CD4-positive, CD25-positive, alpha-beta regulatory T cell (primary cell): ENCODE measurements around the gene TRIM7. TPM values are rescaled to one million over a fixed set of nuclear protein-coding genes. Genes with fewer than 3 reads are reported as not detected.
A peak's percentile ranks its signal among the peaks of the same experiment; 100 is the strongest.
"Not testable (repeated sequence)": the region's sequence is repeated elsewhere in the genome, so short reads cannot be mapped to it uniquely, and the experiment has no call there.

Experiments
- ATAC-seq, 2 donors: fragments of 150-1000 bp; cut with Tn5 transposase; one replicate each; pipeline ENCODE4 v1.10.0; 2021; ENCODE audit warnings: low read depth in 2 of 2, moderate number of reproducible peaks in 2 of 2, moderate library complexity in 1 of 2
- DNase-seq, 3 donors: peaks; one replicate each; pipeline versions ENCODE4 v3.0.0 to v3.0.0-alpha.2; 2012 to 2022; ENCODE audit warnings: mixed read lengths in 1 of 3
- H3K27ac ChIP-seq: one replicate; pipeline ENCODE4 v1.7.0; 2013; ENCODE audit warnings: mild to moderate bottlenecking, low read length; ENCODE audit not compliant: insufficient read depth, poor library complexity, severe bottlenecking
- H3K27me3 ChIP-seq: one replicate; pipeline ENCODE4 v1.7.0; 2013; ENCODE audit warnings: low read length; ENCODE audit not compliant: control insufficient read depth, insufficient read depth
- H3K36me3 ChIP-seq: one replicate; pipeline ENCODE4 v1.7.0; 2013; ENCODE audit warnings: mild to moderate bottlenecking, low read length, moderate library complexity; ENCODE audit not compliant: control insufficient read depth, insufficient read depth
- H3K4me1 ChIP-seq: 2 replicates; pipeline ENCODE4 v1.7.0; 2013; ENCODE audit warnings: mild to moderate bottlenecking, low read length; ENCODE audit not compliant: insufficient read depth, control insufficient read depth, poor library complexity, severe bottlenecking
- H3K4me3 ChIP-seq: one replicate; pipeline ENCODE4 v1.7.0; 2013; ENCODE audit warnings: low read depth, mild to moderate bottlenecking, low read length, moderate library complexity
- H3K9me3 ChIP-seq, 2 experiments: 1 replicate in 1 of 2; 2 replicates in 1 of 2; pipeline ENCODE4 v1.7.0; 2013; ENCODE audit warnings: low read length in 2 of 2, mild to moderate bottlenecking in 1 of 2, moderate library complexity in 1 of 2; ENCODE audit not compliant: control insufficient read depth in 2 of 2
- H3K27ac Mint-ChIP-seq, 3 donors: one replicate each; pipeline ENCODE4 v1.8.0; 2020 to 2022; ENCODE audit warnings: mild to moderate bottlenecking in 3 of 3, mixed read lengths in 3 of 3, moderate library complexity in 2 of 3
- H3K27me3 Mint-ChIP-seq: one replicate; pipeline ENCODE4 v1.8.0; 2022; ENCODE audit warnings: mild to moderate bottlenecking, mixed read lengths
- H3K36me3 Mint-ChIP-seq: one replicate; pipeline ENCODE4 v1.8.0; 2020; ENCODE audit warnings: mixed read lengths
- H3K4me1 Mint-ChIP-seq, 4 donors: one replicate each; pipeline ENCODE4 v1.8.0; 2020 to 2022; ENCODE audit warnings: mixed read lengths in 4 of 4, mild to moderate bottlenecking in 1 of 4
- H3K4me3 Mint-ChIP-seq, 4 donors: one replicate each; pipeline ENCODE4 v1.8.0; 2020 to 2022; ENCODE audit warnings: mild to moderate bottlenecking in 4 of 4, mixed read lengths in 4 of 4, moderate library complexity in 3 of 4
- H3K9me3 Mint-ChIP-seq, 7 donors: one replicate each; pipeline ENCODE4 v1.8.0; 2020 to 2022; ENCODE audit warnings: mixed read lengths in 7 of 7, mild to moderate bottlenecking in 3 of 7, moderate library complexity in 2 of 7
- polyA plus RNA-seq, 4 donors: library from polyadenylated mRNA; unstranded; fragments of 300-500 nt; fragmentation: Illumina TruSeq; gene quantifications; one replicate each; pipeline ENCODE4 v1.2.3, GENCODE V29; 2021
- total RNA-seq: library from RNA; stranded (reverse); gene quantifications from one replicate; pipeline ENCODE4 v1.2.3, GENCODE V29; 2022

Gene TRIM7
- total and polyA plus RNA-seq, 5 donors from 2014 or later: 0.16 to 0.72 (median 0.47) TPM; not detected in 2

GRCh38 chr5:181170237-181170825, 34.7 kb downstream of the TRIM7 start:
- H3K27me3 ChIP-seq: peaks cover 37% of the 10 kb centered on the region
- Mint-ChIP-seq H3K27me3 (peaks cover 86% of the 10 kb centered on the region), H3K36me3 (no peaks in the 10 kb centered on the region), H3K27ac (peak overlapping the region in 2 of 3 donors; percentile 11 to 94), H3K9me3 (peaks cover 0 to 7% (median 0%) of the 10 kb centered on the region in 7 donors), H3K4me1 (peaks cover 15 to 47% (median 30%) of the 10 kb centered on the region in 4 donors), H3K4me3 (peak overlapping the region in 3 of 4 donors; percentile 11 to 72 (median 32))
- no peak overlapping the region for H3K27ac ChIP-seq
- H3K36me3 ChIP-seq: no peaks in the 10 kb centered on the region
- no peaks in the 10 kb centered on the region for H3K9me3 ChIP-seq
- peaks cover 9% of the 10 kb centered on the region for H3K4me1 ChIP-seq
- no peak for ATAC-seq
- H3K4me3 ChIP-seq: no peak overlapping the region
- DNase-seq: no peak

GRCh38 chr5:181169459-181170236, 35.3 kb downstream of the TRIM7 start:
- not testable (repeated sequence) for H3K4me1 ChIP-seq, H3K27ac ChIP-seq, ATAC-seq, H3K36me3 ChIP-seq, H3K4me3 ChIP-seq, H3K9me3 Mint-ChIP-seq, H3K36me3 Mint-ChIP-seq, H3K9me3 ChIP-seq
- H3K27ac Mint-ChIP-seq: peak overlapping the region in 2 of 3 donors; percentile 20 to 94
- H3K27me3 ChIP-seq: peaks cover 37% of the 10 kb centered on the region
- peak overlapping the region; percentile 45 to 72 (median 67) for H3K4me3 Mint-ChIP-seq
- peaks cover 15 to 47% (median 32%) of the 10 kb centered on the region in 4 donors for H3K4me1 Mint-ChIP-seq
- peak; percentile 43 to 79 (median 74) for DNase-seq
- peaks cover 86% of the 10 kb centered on the region for H3K27me3 Mint-ChIP-seq

GRCh38 chr5:181168595-181169118, 36.3 kb downstream of the TRIM7 start:
- Mint-ChIP-seq H3K4me1 (peaks cover 15 to 50% (median 32%) of the 10 kb centered on the region in 4 donors), H3K9me3 (peaks cover 0 to 7% (median 0%) of the 10 kb centered on the region in 7 donors), H3K27ac (peak overlapping the region in 1 of 3 donors; percentile 20), H3K36me3 (no peaks in the 10 kb centered on the region), H3K4me3 (peak overlapping the region in 1 of 4 donors; percentile 72), H3K27me3 (peaks cover 89% of the 10 kb centered on the region)
- Histone ChIP-seq H3K4me3 (no peak overlapping the region), H3K9me3 (no peaks in the 10 kb centered on the region), H3K27me3 (peaks cover 37% of the 10 kb centered on the region), H3K27ac (no peak overlapping the region), H3K4me1 (peaks cover 9% of the 10 kb centered on the region), H3K36me3 (no peaks in the 10 kb centered on the region)
- DNase-seq: no peak
- ATAC-seq: no peak

- H3K27me3 Mint-ChIP-seq: peaks cover 89% of the 10 kb centered on the region
- Histone ChIP-seq H3K4me3 (no peak overlapping the region), H3K27me3 (peaks cover 37% of the 10 kb centered on the region), H3K36me3 (no peaks in the 10 kb centered on the region), H3K9me3 (no peaks in the 10 kb centered on the region), H3K4me1 (peaks cover 4% of the 10 kb centered on the region), H3K27ac (no peak overlapping the region)
- H3K9me3 Mint-ChIP-seq: peaks cover 0 to 7% (median 0%) of the 10 kb centered on the region in 7 donors
- DNase-seq (peak in 1 of 3 donors; percentile 44), ATAC-seq (no peak)
- peak overlapping the region in 1 of 3 donors; percentile 83 for H3K27ac Mint-ChIP-seq
- H3K4me1 Mint-ChIP-seq: peaks cover 13 to 44% (median 25%) of the 10 kb centered on the region in 4 donors
- H3K36me3 Mint-ChIP-seq: no peaks in the 10 kb centered on the region
- peak overlapping the region in 2 of 4 donors; percentile 56 to 63 for H3K4me3 Mint-ChIP-seq
Measured at GRCh38 chr5:181167814-181168488, 37.0 kb downstream of the TRIM7 start.

GRCh38 chr5:181166812-181167733, 37.9 kb downstream of the TRIM7 start:
- Histone ChIP-seq H3K27me3 (peaks cover 29% of the 10 kb centered on the region), H3K27ac (no peak overlapping the region), H3K4me1 (peaks cover 4% of the 10 kb centered on the region), H3K36me3 (no peaks in the 10 kb centered on the region), H3K4me3 (no peak overlapping the region), H3K9me3 (no peaks in the 10 kb centered on the region)
- Mint-ChIP-seq H3K4me1 (peaks cover 10 to 40% (median 22%) of the 10 kb centered on the region in 4 donors), H3K27me3 (peaks cover 82% of the 10 kb centered on the region), H3K4me3 (peak overlapping the region in 1 of 4 donors; percentile 19), H3K9me3 (peaks cover 0 to 7% (median 0%) of the 10 kb centered on the region in 7 donors), H3K36me3 (no peaks in the 10 kb centered on the region), H3K27ac (no peak overlapping the region)
- ATAC-seq (no peak), DNase-seq (no peak)

- Mint-ChIP-seq H3K4me3 (peak overlapping the region; percentile 67 to 89 (median 73)), H3K27ac (peak overlapping the region in 2 of 3 donors; percentile 43 to 63), H3K9me3 (peaks cover 0 to 6% (median 0%) of the 10 kb centered on the region in 7 donors), H3K27me3 (peaks cover 58% of the 10 kb centered on the region), H3K36me3 (no peaks in the 10 kb centered on the region), H3K4me1 (peaks cover 10 to 37% (median 16%) of the 10 kb centered on the region in 4 donors)
- DNase-seq: no peak
- Histone ChIP-seq H3K27ac (no peak overlapping the region), H3K4me3 (no peak overlapping the region), H3K27me3 (peaks cover 17% of the 10 kb centered on the region), H3K36me3 (no peaks in the 10 kb centered on the region), H3K4me1 (peaks cover 14% of the 10 kb centered on the region), H3K9me3 (no peaks in the 10 kb centered on the region)
- no peak for ATAC-seq
Measured at GRCh38 chr5:181164076-181164952, 40.7 kb downstream of the TRIM7 start.
